Vagina (tissue), 2 donors: ENCODE measurements around the gene PREP. TPM values are rescaled to one million over a fixed set of nuclear protein-coding genes. Genes with fewer than 3 reads are reported as not detected.

Source experiments
- DNase-seq, 2 donors: peaks; one replicate each; pipeline ENCODE4 v3.0.0-alpha.2; 2017; ENCODE audit errors: extremely low spot score in 2 of 2
- H3K27ac ChIP-seq: fragments of 200-600 bp; sonication (generic); one replicate; pipeline ENCODE4 v1.5.1; 2019
- H3K27me3 ChIP-seq: fragments of 200-600 bp; sonication (generic); one replicate; pipeline ENCODE4 v1.5.1; 2019
- H3K36me3 ChIP-seq, 2 donors: fragments of 200-600 bp; sonication (generic); one replicate each; pipeline ENCODE4 v1.5.1; 2017 to 2019
- H3K4me1 ChIP-seq: fragments of 200-600 bp; sonication (generic); one replicate; pipeline ENCODE4 v1.5.1; 2019
- H3K4me3 ChIP-seq, 2 donors: fragments of 200-600 bp; sonication (generic); 1 replicate in 1 of 2; 2 replicates in 1 of 2; pipeline ENCODE4 v1.5.1; 2016 to 2019
- H3K9me3 ChIP-seq: fragments of 200-600 bp; sonication (generic); one replicate; pipeline ENCODE4 v1.5.1; 2019
- CTCF ChIP-seq, 3 experiments: fragments of 450-650 bp in 2 of 3; fragments of 200-600 bp in 1 of 3; sonication (generic) in 1 of 3; IDR thresholded peaks; one replicate each; pipeline ENCODE4 v1.5.1; 2017 to 2019; ENCODE audit warnings: antibody characterized with exemption in 3 of 3, mild to moderate bottlenecking in 2 of 3, moderate library complexity in 2 of 3
- POLR2A ChIP-seq, 2 donors: fragments of 450-650 bp; IDR thresholded peaks; one replicate each; pipeline ENCODE4 v1.6.1; 2017; ENCODE audit warnings: antibody characterized with exemption in 2 of 2, mild to moderate bottlenecking in 2 of 2, moderate library complexity in 2 of 2
- POLR2AphosphoS5 ChIP-seq, 2 donors: sonication (generic); formaldehyde crosslinking; IDR thresholded peaks; one replicate each; pipeline ENCODE4 v1.9.0; 2017; ENCODE audit warnings: antibody characterized with exemption in 2 of 2, mild to moderate bottlenecking in 2 of 2, low read depth in 1 of 2; ENCODE audit not compliant: insufficient read depth in 1 of 2
- intact Hi-C: fragments of 100-400 bp; cut with DNase I; formaldehyde crosslinking; loops from one replicate; pipeline ENCODE4 v1.15.1; 2023
- total RNA-seq: library from RNA; depleted of rRNA; stranded (reverse); fragments of >200 nt; gene quantifications from one replicate; pipeline ENCODE4 v1.2.3, GENCODE V29; 2016

PREP gene
- total RNA-seq, 1 donor from 2014 or later = 19.2 TPM

GRCh38 chr6:105369145-105369544, 33.7 kb downstream of the PREP start:
- Histone ChIP-seq H3K4me3 (no peak overlapping the region), H3K36me3 (peaks cover 0 to 35% of the 10 kb centered on the region in 2 donors), H3K9me3 (no peaks in the 10 kb centered on the region), H3K27ac (no peak overlapping the region), H3K4me1 (peaks cover 17% of the 10 kb centered on the region), H3K27me3 (no peaks in the 10 kb centered on the region)
- intact Hi-C loops = no loop called here
- DNase-seq = no peak
- TF ChIP-seq CTCF (IDR thresholded peaks at IDR 0.05) (no peak), POLR2A (IDR thresholded peaks at IDR 0.05) (no peak), POLR2AphosphoS5 (IDR thresholded peaks at IDR 0.05; ENCODE audit: insufficient read depth in 1 of 2, low read depth in 1 of 2) (no peak)

- Histone ChIP-seq H3K4me1 (peaks cover 7% of the 10 kb centered on the region), H3K9me3 (no peaks in the 10 kb centered on the region), H3K4me3 (no peak overlapping the region), H3K27ac (no peak overlapping the region), H3K36me3 (peaks cover 0 to 30% of the 10 kb centered on the region in 2 donors), H3K27me3 (no peaks in the 10 kb centered on the region)
- intact Hi-C loops = no loop called here
- DNase-seq = no peak
- TF ChIP-seq CTCF (IDR thresholded peaks at IDR 0.05) = no peak
- TF ChIP-seq POLR2AphosphoS5 (IDR thresholded peaks at IDR 0.05; ENCODE audit: insufficient read depth in 1 of 2, low read depth in 1 of 2) = no peak
- TF ChIP-seq POLR2A (IDR thresholded peaks at IDR 0.05) = no peak
Measured at GRCh38 chr6:105364243-105364642, 38.6 kb downstream of the PREP start.

GRCh38 chr6:105363100-105363754, 39.7 kb downstream of the PREP start:
- no peak for DNase-seq
- Histone ChIP-seq H3K4me3 (no peak overlapping the region), H3K36me3 (peaks cover 0 to 21% of the 10 kb centered on the region in 2 donors), H3K27ac (no peak overlapping the region), H3K4me1 (peaks cover 7% of the 10 kb centered on the region), H3K27me3 (no peaks in the 10 kb centered on the region), H3K9me3 (no peaks in the 10 kb centered on the region)
- TF ChIP-seq POLR2AphosphoS5 (IDR thresholded peaks at IDR 0.05; ENCODE audit: insufficient read depth in 1 of 2, low read depth in 1 of 2) (no peak), POLR2A (IDR thresholded peaks at IDR 0.05) (no peak), CTCF (IDR thresholded peaks at IDR 0.05) (no peak)
- intact Hi-C loops = no loop called here

- Histone ChIP-seq H3K36me3 (peaks cover 0 to 14% of the 10 kb centered on the region in 2 donors), H3K27ac (no peak overlapping the region)
- DNase-seq = no peak
Measured at GRCh38 chr6:105359419-105360370, 43.2 kb downstream of the PREP start.

More at GRCh38 chr6:105359419-105360370, 43.2 kb downstream of the PREP start:
- intact Hi-C loops = no loop called here
- TF ChIP-seq POLR2A (IDR thresholded peaks at IDR 0.05) (no peak), POLR2AphosphoS5 (IDR thresholded peaks at IDR 0.05; ENCODE audit: insufficient read depth in 1 of 2, low read depth in 1 of 2) (no peak), CTCF (IDR thresholded peaks at IDR 0.05) (no peak)
- peaks cover 6% of the 10 kb centered on the region for H3K4me1 ChIP-seq
- no peak overlapping the region for H3K4me3 ChIP-seq
- H3K9me3 ChIP-seq = no peaks in the 10 kb centered on the region
- H3K27me3 ChIP-seq = no peaks in the 10 kb centered on the region
